ELF-1 (cell line): ENCODE measurements around the gene FNDC8.
"Not testable (repeated sequence)": the region's sequence is repeated elsewhere in the genome, so short reads cannot be mapped to it uniquely, and the experiment has no call there.

Source experiments
- DNase-seq: peaks from one replicate; pipeline ENCODE4 v3.0.0-alpha.2; 2016; ENCODE audit warnings: low read depth, low spot score

Gene FNDC8

GRCh38 chr17:35142467-35142796 lies 21.0 kb downstream of the FNDC8 start:
- no peak for DNase-seq

GRCh38 chr17:35144840-35145239 lies 23.4 kb downstream of the FNDC8 start:
- DNase-seq: no peak

GRCh38 chr17:35146214-35146833 lies 24.9 kb downstream of the FNDC8 start:
- DNase-seq: no peak

- DNase-seq: no peak
Measured at GRCh38 chr17:35147375-35147905, 26.0 kb downstream of the FNDC8 start, which contains the start of gene UNC45B. TSS of gene UNC45B (plus strand) at chr17:35147817. CDS start at chr17:35148264, 447 bp downstream.

GRCh38 chr17:35148144-35148543 lies 26.7 kb downstream of the FNDC8 start:
- DNase-seq: peak; percentile 23

- DNase-seq: no peak
Measured at GRCh38 chr17:35149941-35150340, 28.5 kb downstream of the FNDC8 start.

GRCh38 chr17:35151080-35151479 lies 29.7 kb downstream of the FNDC8 start:
- DNase-seq: not testable (repeated sequence)

GRCh38 chr17:35152421-35153140 lies 31.2 kb downstream of the FNDC8 start:
- DNase-seq: no peak

- no peak for DNase-seq
Measured at GRCh38 chr17:35154196-35155165, 33.1 kb downstream of the FNDC8 start.

GRCh38 chr17:35155246-35155645 lies 33.8 kb downstream of the FNDC8 start:
- no peak for DNase-seq

- no peak for DNase-seq
Measured at GRCh38 chr17:35159940-35160339, 38.5 kb downstream of the FNDC8 start.

- no peak for DNase-seq
Measured at GRCh38 chr17:35160354-35161201, 39.2 kb downstream of the FNDC8 start.

GRCh38 chr17:35161281-35161761 lies 39.9 kb downstream of the FNDC8 start:
- no peak for DNase-seq

GRCh38 chr17:35162755-35163154 lies 41.3 kb downstream of the FNDC8 start:
- no peak for DNase-seq

GRCh38 chr17:35163886-35164285 lies 42.5 kb downstream of the FNDC8 start:
- DNase-seq: no peak

- DNase-seq: no peak
Measured at GRCh38 chr17:35164716-35165115, 43.3 kb downstream of the FNDC8 start.

GRCh38 chr17:35166526-35166925 lies 45.1 kb downstream of the FNDC8 start:
- no peak for DNase-seq

GRCh38 chr17:35167046-35167445 lies 45.6 kb downstream of the FNDC8 start:
- DNase-seq: no peak

GRCh38 chr17:35167666-35168065 lies 46.3 kb downstream of the FNDC8 start:
- no peak for DNase-seq

- no peak for DNase-seq
Measured at GRCh38 chr17:35169835-35170363, 48.5 kb downstream of the FNDC8 start.
